Keratinocyte (primary cell): ENCODE results near the gene TMEM181. TPM values are rescaled to one million over a fixed set of nuclear protein-coding genes. Genes with fewer than 3 reads are reported as not detected.

Experiments
- DNase-seq: peaks from one replicate; pipeline ENCODE4 v3.0.0-alpha.2; 2011; ENCODE audit warnings: low read depth, missing footprints, low spot score
- FAIRE-seq: peaks from 2 replicates; lab custom pipeline; 2011; peaks lifted over from hg19 to GRCh38; lab: Jason Lieb, UNC
- H2AFZ ChIP-seq: 2 replicates; pipeline ENCODE4 v1.6.0; 2012; ENCODE audit warnings: low read length, control low read depth, inconsistent platforms; ENCODE audit not compliant: control insufficient read depth
- H3K27ac ChIP-seq: 2 replicates; pipeline ENCODE4 v1.5.1; 2011; ENCODE audit warnings: low read length; ENCODE audit not compliant: control insufficient read depth, insufficient read depth
- H3K27me3 ChIP-seq: 3 replicates; pipeline ENCODE4 v1.6.0; 2011; ENCODE audit warnings: low read length; ENCODE audit not compliant: control insufficient read depth, insufficient read depth; ENCODE audit errors: extremely low read depth
- H3K36me3 ChIP-seq, 2 experiments: 2 replicates in 1 of 2; 3 replicates in 1 of 2; pipeline ENCODE4 v1.5.1; 2011; ENCODE audit warnings: low read length in 2 of 2, mild to moderate bottlenecking in 1 of 2; ENCODE audit not compliant: control insufficient read depth in 2 of 2, insufficient read depth in 2 of 2; ENCODE audit errors: extremely low read depth in 1 of 2
- H3K4me1 ChIP-seq: 3 replicates; pipeline ENCODE4 v1.5.1; 2011; ENCODE audit warnings: low read length; ENCODE audit not compliant: control insufficient read depth, insufficient read depth; ENCODE audit errors: extremely low read depth
- H3K4me2 ChIP-seq: 3 replicates; pipeline ENCODE4 v1.6.0; 2011; ENCODE audit warnings: low read depth, low read length; ENCODE audit not compliant: control insufficient read depth, insufficient read depth; ENCODE audit errors: extremely low read depth
- H3K4me3 ChIP-seq, 3 experiments: fragments of 200-600 bp in 1 of 3; sonication (generic) in 1 of 3; 2 replicates in 2 of 3; 3 replicates in 1 of 3; pipeline ENCODE4 v1.5.1; 2011 to 2016; ENCODE audit warnings: low read length in 3 of 3, mild to moderate bottlenecking in 3 of 3, control low read depth in 2 of 3, inconsistent platforms in 1 of 3, low read depth in 1 of 3, mixed read lengths in 1 of 3, mixed run types in 1 of 3, moderate library complexity in 1 of 3; ENCODE audit not compliant: control insufficient read depth in 2 of 3, insufficient read depth in 2 of 3; ENCODE audit errors: extremely low read depth in 1 of 3
- H3K79me2 ChIP-seq: 2 replicates; pipeline ENCODE4 v1.6.0; 2012; ENCODE audit warnings: low read length; ENCODE audit not compliant: control insufficient read depth, insufficient read depth
- H3K9ac ChIP-seq: 3 replicates; pipeline ENCODE4 v1.6.0; 2011; ENCODE audit warnings: low read length; ENCODE audit not compliant: control insufficient read depth, insufficient read depth; ENCODE audit errors: extremely low read depth
- H3K9me1 ChIP-seq: 3 replicates; pipeline ENCODE4 v1.6.0; 2011; ENCODE audit warnings: low read length; ENCODE audit not compliant: control insufficient read depth, insufficient read depth; ENCODE audit errors: extremely low read depth
- H3K9me3 ChIP-seq: 2 replicates; pipeline ENCODE4 v1.5.1; 2012; ENCODE audit warnings: low read depth, low read length; ENCODE audit not compliant: control insufficient read depth
- H4K20me1 ChIP-seq: 3 replicates; pipeline ENCODE4 v1.6.0; 2011; ENCODE audit warnings: low read length; ENCODE audit not compliant: control insufficient read depth, insufficient read depth; ENCODE audit errors: extremely low read depth
- CTCF ChIP-seq, 3 experiments: IDR thresholded peaks in 1 of 3; conservative IDR thresholded peaks in 1 of 3; optimal IDR thresholded peaks in 1 of 3; 2 replicates in 2 of 3; 3 replicates in 1 of 3; pipeline versions ENCODE3 to v1.5.1; 2011; ENCODE audit warnings: low read length in 3 of 3, mild to moderate bottlenecking in 3 of 3, moderate library complexity in 2 of 3, control low read depth in 1 of 3, inconsistent platforms in 1 of 3; ENCODE audit not compliant: insufficient read depth in 2 of 3; ENCODE audit errors: extremely low read depth in 1 of 3
- EZH2 ChIP-seq: IDR thresholded peaks from one replicate; pipeline ENCODE4 v1.6.1; 2012; ENCODE audit warnings: inconsistent platforms, mild to moderate bottlenecking, low read length, moderate library complexity
- dilution Hi-C: fragments of 300-500 bp; cut with MboI; formaldehyde crosslinking; loops from one replicate; pipeline ENCODE4 v1.7.0; 2020; ENCODE audit warnings: low sequenced_read_pairs; ENCODE audit not compliant: extremely low pct_ligation_motif_present
- polyA minus RNA-seq, 3 experiments: library from RNA; depleted of rRNA, polyadenylated mRNA; stranded (reverse); fragments of >200 nt; gene quantifications; 1 replicate in 1 of 3; 2 replicates in 1 of 3; 3 replicates in 1 of 3; pipeline ENCODE4 v1.2.3, GENCODE V29; 2011
- polyA plus RNA-seq, 5 experiments: library from polyadenylated mRNA; depleted of rRNA in 3 of 5; stranded (reverse) in 3 of 5; stranded (forward) in 1 of 5; unstranded in 1 of 5; fragments of >200 nt; gene quantifications; 1 replicate in 1 of 5; 2 replicates in 3 of 5; 3 replicates in 1 of 5; pipeline versions ENCODE4 v1.2.1 to v1.2.3, GENCODE V29; 2011 to 2012; ENCODE audit warnings: missing spikeins in 2 of 5, low read depth in 1 of 5, low replicate concordance in 1 of 5

The TMEM181 gene
- polyA plus RNA-seq (25.0 to 31.9 TPM (median 25.0 TPM) in 3 replicates), polyA minus RNA-seq (15.0 to 26.6 TPM (median 23.6 TPM) in 3 replicates)
- polyA plus RNA-seq (2011; ENCODE audit: low read depth): 15.7 TPM
- polyA plus RNA-seq (2011; cell fraction: cytosol; rRNA removed): 11.5 and 19.4 TPM in 2 replicates
- polyA plus RNA-seq (2011; cell fraction: nucleus; rRNA removed): 42.8 and 55.0 TPM in 2 replicates
- 14.8 and 20.2 TPM in 2 replicates for polyA plus RNA-seq (2012; ENCODE audit: low replicate concordance)
- 16.1 TPM for polyA minus RNA-seq (2011; cell fraction: cytosol; rRNA and poly(A)+ RNA removed)
- polyA minus RNA-seq (2011; cell fraction: nucleus; rRNA and poly(A)+ RNA removed): 30.9 and 52.6 TPM in 2 replicates

- FAIRE-seq (no peak), DNase-seq (no peak)
- peaks cover 17% of the 10 kb centered on the region for H3K4me1 ChIP-seq
- no peaks in the 10 kb centered on the region for H3K27me3 ChIP-seq
- H3K79me2 ChIP-seq: peaks cover 46% of the 10 kb centered on the region
- peak within 1 kb of the TSS; percentile 89 for H2AFZ ChIP-seq
- TF ChIP-seq EZH2 (no peak), CTCF (optimal IDR thresholded peaks at IDR 0.05 in 1 of 3, IDR thresholded peaks at IDR 0.05 in 1 of 3, conservative IDR thresholded peaks at IDR 0.05 in 1 of 3; ENCODE audit: extremely low read depth in 1 of 3, insufficient read depth in 2 of 3, low read length in 3 of 3) (peak in 1 of 3 experiments; percentile 24)
- peak within 1 kb of the TSS; percentile 65 to 92 (median 75) for H3K4me3 ChIP-seq
- H3K9ac ChIP-seq: peak within 1 kb of the TSS; percentile 75
- no peaks in the 10 kb centered on the region for H3K9me1 ChIP-seq
- peaks cover 3 to 10% of the 10 kb centered on the region in 2 experiments for H3K36me3 ChIP-seq
- peak within 1 kb of the TSS; percentile 98 for H3K4me2 ChIP-seq
- peaks cover 7% of the 10 kb centered on the region for H4K20me1 ChIP-seq
- dilution Hi-C loops: no loop called here
- H3K27ac ChIP-seq: peak within 1 kb of the TSS; percentile 62
- no peaks in the 10 kb centered on the region for H3K9me3 ChIP-seq
Observed at GRCh38 chr6:158559895-158560835, at the start of gene TMEM181. TMEM181 (plus strand) TSS chr6:158560091; CDS start chr6:158560225, 134 bp downstream.

GRCh38 chr6:158512809-158513208 is 47.1 kb upstream of the TMEM181 start:
- Histone ChIP-seq H3K79me2 (no peaks in the 10 kb centered on the region), H4K20me1 (no peaks in the 10 kb centered on the region), H3K9me1 (no peaks in the 10 kb centered on the region), H2AFZ (no peak overlapping the region), H3K9me3 (no peaks in the 10 kb centered on the region), H3K4me2 (no peak overlapping the region), H3K4me3 (no peak overlapping the region), H3K27me3 (no peaks in the 10 kb centered on the region), H3K4me1 (peaks cover 3% of the 10 kb centered on the region), H3K9ac (no peak overlapping the region), H3K27ac (no peak overlapping the region), H3K36me3 (peaks cover 0 to 3% of the 10 kb centered on the region in 2 experiments)
- TF ChIP-seq EZH2 (no peak), CTCF (optimal IDR thresholded peaks at IDR 0.05 in 1 of 3, IDR thresholded peaks at IDR 0.05 in 1 of 3, conservative IDR thresholded peaks at IDR 0.05 in 1 of 3; ENCODE audit: extremely low read depth in 1 of 3, insufficient read depth in 2 of 3, low read length in 3 of 3) (no peak)
- dilution Hi-C loops: no loop called here
- no peak for FAIRE-seq
- no peak for DNase-seq
